HG03571 (cell line): Measurements from ENCODE around the gene KLHL28.
"Not testable (repeated sequence)": the region's sequence is repeated elsewhere in the genome, so short reads cannot be mapped to it uniquely, and the experiment has no call there.

ENCODE experiments used
- ATAC-seq: cut with Tn5 transposase; IDR thresholded peaks from one replicate; pipeline ENCODE4 v1.9.1; 2021; ENCODE audit not compliant: unreplicated experiment

The KLHL28 gene

GRCh38 chr14:44897041-44897844 lies 64.5 kb downstream of the KLHL28 start:
- ATAC-seq: peak; percentile 96

- ATAC-seq: peak; percentile 2
Measured at GRCh38 chr14:44896275-44897040, 65.3 kb downstream of the KLHL28 start.

DNA sequence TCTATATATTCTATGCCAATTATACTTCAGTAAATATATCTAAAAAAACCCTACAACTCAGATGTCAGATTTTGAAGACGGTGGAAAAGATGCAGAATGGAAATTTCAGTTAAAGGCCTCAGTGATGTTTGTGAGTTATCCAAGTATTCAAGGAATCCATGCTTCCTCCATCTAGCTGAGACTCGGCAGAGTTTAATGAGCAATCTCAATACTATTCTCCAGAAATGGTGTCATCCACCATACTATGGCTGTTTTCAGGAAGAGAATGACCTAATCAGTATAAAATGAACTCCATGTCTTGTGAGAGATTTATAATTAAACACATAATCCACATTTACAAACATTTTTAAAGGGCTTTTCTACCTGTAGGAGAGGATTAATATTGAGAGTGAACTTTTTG lies 66.0 kb downstream of the KLHL28 start:
- no peak for ATAC-seq

GRCh38 chr14:44893535-44893934 lies 68.2 kb downstream of the KLHL28 start:
- no peak for ATAC-seq

DNA sequence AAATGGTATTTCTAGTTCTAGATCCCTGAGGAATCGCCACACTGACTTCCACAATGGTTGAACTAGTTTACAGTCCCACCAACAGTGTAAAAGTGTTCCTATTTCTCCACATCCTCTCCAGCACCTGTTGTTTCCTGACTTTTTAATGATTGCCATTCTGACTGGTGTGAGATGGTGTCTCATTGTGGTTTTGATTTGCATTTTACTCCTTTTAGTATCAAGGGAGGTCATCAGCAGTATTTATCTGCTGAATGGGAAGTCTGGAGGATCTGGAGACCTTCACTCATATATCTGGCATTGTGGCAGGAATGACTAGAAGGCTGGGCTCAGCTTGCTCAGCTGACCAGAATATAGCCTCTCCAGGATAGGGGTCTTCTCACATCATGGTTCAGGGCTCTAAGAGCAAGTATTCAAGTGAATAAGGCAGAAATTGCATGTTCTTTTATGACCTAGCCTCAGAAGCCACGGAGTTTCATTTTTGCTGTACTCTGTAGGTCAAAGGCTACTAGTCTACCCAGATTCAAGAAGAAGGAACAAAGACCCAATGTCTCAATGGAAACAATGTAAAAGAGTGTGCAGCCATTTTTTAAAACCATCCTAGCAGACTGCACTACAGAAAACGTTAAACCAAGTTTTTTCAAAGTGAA lies 69.9 kb downstream of the KLHL28 start:
- ATAC-seq: not testable (repeated sequence)

GRCh38 chr14:44889595-44890471 lies 71.9 kb downstream of the KLHL28 start:
- no peak for ATAC-seq

GRCh38 chr14:44887596-44887955 lies 74.2 kb downstream of the KLHL28 start:
- ATAC-seq: no peak

DNA sequence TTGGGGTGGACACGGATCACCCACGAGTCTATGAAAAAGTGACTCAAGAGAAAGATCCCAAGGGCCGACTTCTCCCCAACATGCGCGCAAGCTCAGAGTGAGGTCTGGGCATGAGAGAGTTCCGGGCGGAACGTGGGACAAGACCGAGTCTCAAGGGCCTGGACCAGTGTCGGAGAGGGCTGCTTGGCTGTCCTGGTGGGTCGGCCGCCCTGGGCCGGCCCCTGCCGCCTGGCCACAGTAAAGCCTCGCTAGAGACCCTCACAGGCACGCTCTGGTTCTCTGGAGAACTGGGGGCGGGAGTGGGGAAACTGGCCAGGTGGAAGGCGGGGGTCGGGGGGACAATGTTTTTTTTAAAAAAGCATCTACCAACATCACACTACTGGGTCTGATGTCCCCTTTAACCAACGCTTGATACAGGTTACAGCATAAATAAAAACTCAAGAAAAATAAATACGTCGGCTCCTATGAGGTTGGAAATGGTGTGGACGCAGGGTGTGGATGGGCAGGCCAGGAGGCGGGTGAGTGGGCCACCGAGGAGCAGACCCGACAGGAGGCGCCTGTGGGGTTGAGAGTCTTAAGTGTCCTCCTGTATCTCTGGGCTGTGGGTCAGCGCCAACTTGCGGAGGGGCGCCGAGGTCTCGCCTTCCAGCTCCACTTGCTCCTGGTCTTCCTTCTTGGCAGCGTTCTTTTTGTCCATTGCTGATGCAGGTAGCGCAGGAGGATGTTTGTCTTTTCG lies 74.7 kb downstream of the KLHL28 start:
- ATAC-seq: no peak

DNA sequence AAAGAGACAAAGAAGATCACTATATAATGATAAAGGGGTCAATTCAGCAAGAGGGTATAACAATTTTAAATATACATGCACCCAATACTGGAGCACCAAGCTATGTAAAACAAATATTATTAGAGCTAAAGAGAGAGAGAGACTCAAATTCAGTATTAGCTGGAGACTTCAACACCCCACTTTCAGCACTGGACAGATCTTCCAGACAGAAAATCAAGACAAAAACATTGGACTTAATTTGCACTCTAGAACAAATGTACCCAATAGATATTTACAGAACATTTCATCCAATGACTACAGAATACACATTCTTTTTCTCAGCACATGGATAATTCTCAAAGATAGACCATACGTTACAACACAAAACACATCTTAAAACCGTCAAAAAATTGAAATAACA lies 81.0 kb downstream of the KLHL28 start:
- no peak for ATAC-seq
